Activated CD8-positive, alpha-beta T cell treated with anti-CD3 and anti-CD28 coated beads for 36 hours (primary cell): ENCODE measurements around the gene TEX264. TPM values are rescaled to one million over a fixed set of nuclear protein-coding genes. Genes with fewer than 3 reads are reported as not detected.

Experiments used
- ATAC-seq: fragments of 200-7000 bp; cut with Tn5 transposase; one replicate; pipeline ENCODE4 v1.10.0; 2021; ENCODE audit warnings: mild to moderate bottlenecking, moderate library complexity
- CTCF ChIA-PET: fragments of 350-600 bp; sonication (Branson Sonifier 250); formaldehyde crosslinking; loops from one replicate; lab custom pipeline; 2021; ENCODE audit warnings: antibody characterized with exemption; lab: Charles Lee
- POLR2A ChIA-PET: fragments of 350-600 bp; sonication (Branson Sonifier 250); formaldehyde crosslinking; loops from one replicate; lab custom pipeline; 2021; ENCODE audit warnings: antibody characterized with exemption; lab: Charles Lee
- DNase-seq: peaks from one replicate; pipeline ENCODE4 v3.0.0-alpha.2; 2020
- H3K27ac Mint-ChIP-seq: one replicate; pipeline ENCODE4 v1.8.0; 2021; ENCODE audit warnings: mild to moderate bottlenecking, mixed read lengths
- H3K27me3 Mint-ChIP-seq: one replicate; pipeline ENCODE4 v1.8.0; 2021; ENCODE audit warnings: mixed read lengths
- H3K36me3 Mint-ChIP-seq: one replicate; pipeline ENCODE4 v1.8.0; 2021; ENCODE audit warnings: low read depth, mixed read lengths
- H3K4me1 Mint-ChIP-seq: one replicate; pipeline ENCODE4 v1.8.0; 2021; ENCODE audit warnings: low read depth, mixed read lengths
- H3K4me3 Mint-ChIP-seq: one replicate; pipeline ENCODE4 v1.8.0; 2021; ENCODE audit warnings: mild to moderate bottlenecking, moderate library complexity, mixed read lengths
- H3K9me3 Mint-ChIP-seq: one replicate; pipeline ENCODE4 v1.8.0; 2021; ENCODE audit warnings: mixed read lengths
- intact Hi-C: fragments of 100-400 bp; cut with micrococcal nuclease; formaldehyde crosslinking; loops from one replicate; pipeline ENCODE4 v1.10.0; 2022
- total RNA-seq, 2 experiments: library from RNA; stranded (reverse); gene quantifications; one replicate each; pipeline ENCODE4 v1.2.3, GENCODE V29; 2021
- TF ChIP-seq, protein P1 (sequence below): fragments of 200-600 bp; IDR thresholded peaks from one replicate; pipeline ENCODE4 v1.8.0; 2022; ENCODE audit warnings: antibody characterized with exemption, mild to moderate bottlenecking

Gene TEX264
- total RNA-seq, 2 experiments from 2014 or later, result 24.9 to 26.0 TPM

DNA sequence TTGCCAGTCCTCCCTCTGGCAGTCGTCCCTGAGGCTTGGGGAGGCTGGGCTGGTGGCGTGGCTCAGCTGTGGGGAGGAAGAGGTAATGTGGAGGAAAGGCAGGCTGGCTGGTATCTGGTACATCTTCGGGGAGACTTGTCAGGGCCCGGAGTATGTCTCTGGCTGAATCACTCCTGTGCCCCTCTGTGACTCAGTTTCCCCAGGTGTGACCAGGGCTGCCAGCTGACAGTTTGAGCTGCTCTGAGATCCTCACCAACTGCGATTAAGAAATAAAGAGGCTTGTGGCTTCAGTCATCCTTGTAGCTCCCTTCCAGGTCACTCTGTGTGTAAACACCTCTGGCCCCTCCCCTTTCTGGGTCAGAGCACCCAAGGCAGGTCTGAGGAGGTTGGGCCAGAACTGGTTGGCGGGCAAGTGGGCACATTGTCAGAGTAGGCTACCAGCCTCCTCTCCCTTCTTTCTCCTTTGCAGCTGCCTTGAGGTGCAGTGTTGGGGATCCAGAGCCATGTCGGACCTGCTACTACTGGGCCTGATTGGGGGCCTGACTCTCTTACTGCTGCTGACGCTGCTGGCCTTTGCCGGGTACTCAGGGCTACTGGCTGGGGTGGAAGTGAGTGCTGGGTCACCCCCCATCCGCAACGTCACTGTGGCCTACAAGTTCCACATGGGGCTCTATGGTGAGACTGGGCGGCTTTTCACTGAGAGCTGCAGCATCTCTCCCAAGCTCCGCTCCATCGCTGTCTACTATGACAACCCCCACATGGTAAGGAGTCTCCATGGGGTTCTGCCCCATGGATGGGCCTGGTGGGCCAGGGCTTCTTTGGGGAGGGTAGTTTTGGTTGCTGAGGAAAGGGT is 3.0 kb downstream of the TEX264 start:
- DNase-seq (no peak), ATAC-seq (no peak)
- H3K4me1 Mint-ChIP-seq, result peaks cover 76% of the 10 kb centered on the region
- CTCF ChIA-PET, result interaction anchor here (1.1 to 8.9 kb wide), 5 partner anchors 8 to 239 kb away, joined by 3 to 193 read pairs (median 12); partner anchors contain the start of gene DCAF1
- H3K9me3 Mint-ChIP-seq, result no peaks in the 10 kb centered on the region
- peak overlapping the region; percentile 65 for H3K27ac Mint-ChIP-seq
- TF ChIP-seq, protein P1, sequence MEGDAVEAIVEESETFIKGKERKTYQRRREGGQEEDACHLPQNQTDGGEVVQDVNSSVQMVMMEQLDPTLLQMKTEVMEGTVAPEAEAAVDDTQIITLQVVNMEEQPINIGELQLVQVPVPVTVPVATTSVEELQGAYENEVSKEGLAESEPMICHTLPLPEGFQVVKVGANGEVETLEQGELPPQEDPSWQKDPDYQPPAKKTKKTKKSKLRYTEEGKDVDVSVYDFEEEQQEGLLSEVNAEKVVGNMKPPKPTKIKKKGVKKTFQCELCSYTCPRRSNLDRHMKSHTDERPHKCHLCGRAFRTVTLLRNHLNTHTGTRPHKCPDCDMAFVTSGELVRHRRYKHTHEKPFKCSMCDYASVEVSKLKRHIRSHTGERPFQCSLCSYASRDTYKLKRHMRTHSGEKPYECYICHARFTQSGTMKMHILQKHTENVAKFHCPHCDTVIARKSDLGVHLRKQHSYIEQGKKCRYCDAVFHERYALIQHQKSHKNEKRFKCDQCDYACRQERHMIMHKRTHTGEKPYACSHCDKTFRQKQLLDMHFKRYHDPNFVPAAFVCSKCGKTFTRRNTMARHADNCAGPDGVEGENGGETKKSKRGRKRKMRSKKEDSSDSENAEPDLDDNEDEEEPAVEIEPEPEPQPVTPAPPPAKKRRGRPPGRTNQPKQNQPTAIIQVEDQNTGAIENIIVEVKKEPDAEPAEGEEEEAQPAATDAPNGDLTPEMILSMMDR, result no peak
- intact Hi-C loops, result no loop called here
- H3K27me3 Mint-ChIP-seq, result no peaks in the 10 kb centered on the region
- H3K4me3 Mint-ChIP-seq, result no peak overlapping the region
- POLR2A ChIA-PET, result interaction anchor here (0.6 to 2.6 kb wide), 3 partner anchors 32 to 175 kb away, joined by 3 to 11 read pairs (median 3); partner anchors contain the start of gene DCAF1
- H3K36me3 Mint-ChIP-seq, result peaks cover 17% of the 10 kb centered on the region

DNA sequence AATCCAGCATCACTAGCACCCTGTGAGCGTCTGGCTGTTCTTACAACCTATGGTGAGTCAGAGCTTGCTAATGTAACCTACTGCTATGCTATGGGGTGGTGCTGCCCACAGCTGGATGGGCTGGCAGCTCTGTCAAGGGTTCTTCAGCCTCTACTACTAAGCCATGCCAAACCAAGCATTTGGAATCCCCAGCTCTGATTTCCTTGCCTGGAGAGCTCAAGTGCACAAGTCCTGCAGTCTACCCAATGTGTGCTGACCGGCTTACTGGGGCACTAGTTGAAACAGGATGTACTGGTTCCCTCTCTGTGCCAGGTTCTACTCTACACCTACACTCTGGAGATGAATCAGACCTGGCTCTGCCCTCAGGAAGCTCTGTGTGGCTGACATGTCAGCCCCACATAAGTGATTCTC is 4.2 kb downstream of the TEX264 start:
- ATAC-seq (peak; percentile 43), DNase-seq (peak; percentile 54)
- POLR2A ChIA-PET, result interaction anchor here (0.6 to 0.8 kb wide), 2 partner anchors 11 to 176 kb away, joined by 3 read pairs; partner anchors contain the start of gene DCAF1
- CTCF ChIA-PET, result interaction anchor here (1.0 to 8.9 kb wide), 5 partner anchors 10 to 175 kb away, joined by 3 to 193 read pairs (median 4); partner anchors contain the start of gene DCAF1
- Mint-ChIP-seq H3K36me3 (peaks cover 17% of the 10 kb centered on the region), H3K27me3 (no peaks in the 10 kb centered on the region), H3K27ac (peak overlapping the region; percentile 65), H3K4me1 (peaks cover 77% of the 10 kb centered on the region), H3K4me3 (no peak overlapping the region), H3K9me3 (no peaks in the 10 kb centered on the region)
- TF ChIP-seq, protein P1, result no peak
- intact Hi-C loops, result no loop called here

DNA sequence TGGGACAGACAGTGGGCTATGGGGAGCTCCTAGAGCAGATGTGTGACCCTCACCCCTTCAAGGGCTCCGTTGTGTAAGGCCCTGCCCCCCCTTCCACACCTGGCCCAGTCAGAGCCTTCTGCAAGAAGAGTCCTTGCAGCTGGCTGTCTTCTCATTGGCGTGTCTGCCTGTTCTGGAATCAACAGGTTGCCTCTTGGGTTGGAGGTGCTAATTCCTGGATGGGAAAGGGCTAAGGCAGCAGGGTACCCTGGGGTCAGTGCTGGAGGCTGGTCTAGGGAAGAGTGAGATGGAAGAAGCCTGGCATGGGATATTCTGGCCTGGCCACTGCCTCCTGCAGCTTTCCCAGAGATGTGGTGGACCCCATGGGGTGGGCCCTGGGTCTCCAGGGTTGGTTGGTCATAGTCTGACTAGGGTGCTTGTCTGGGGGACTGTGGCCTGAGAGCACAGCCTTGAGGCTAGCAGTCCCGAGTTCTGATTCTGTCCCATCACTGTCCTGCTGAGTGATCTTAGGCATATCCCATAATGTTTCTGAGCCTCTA is 5.1 kb downstream of the TEX264 start:
- H3K36me3 Mint-ChIP-seq, result peaks cover 18% of the 10 kb centered on the region
- CTCF ChIA-PET, result interaction anchor here (1.0 to 8.9 kb wide), 4 partner anchors 10 to 175 kb away, joined by 4 to 193 read pairs (median 4); partner anchors contain the start of gene DCAF1
- intact Hi-C loops, result no loop called here
- H3K27me3 Mint-ChIP-seq, result no peaks in the 10 kb centered on the region
- no peaks in the 10 kb centered on the region for H3K9me3 Mint-ChIP-seq
- POLR2A ChIA-PET, result interaction anchor here (0.6 to 0.8 kb wide), 2 partner anchors 177 to 752 kb away, joined by 3 read pairs; partner anchors contain the start of gene DCAF1
- ATAC-seq (no peak), DNase-seq (no peak)
- peak overlapping the region; percentile 65 for H3K27ac Mint-ChIP-seq
- H3K4me1 Mint-ChIP-seq, result peaks cover 81% of the 10 kb centered on the region
- H3K4me3 Mint-ChIP-seq, result no peak overlapping the region
- TF ChIP-seq, protein P1, result no peak

DNA sequence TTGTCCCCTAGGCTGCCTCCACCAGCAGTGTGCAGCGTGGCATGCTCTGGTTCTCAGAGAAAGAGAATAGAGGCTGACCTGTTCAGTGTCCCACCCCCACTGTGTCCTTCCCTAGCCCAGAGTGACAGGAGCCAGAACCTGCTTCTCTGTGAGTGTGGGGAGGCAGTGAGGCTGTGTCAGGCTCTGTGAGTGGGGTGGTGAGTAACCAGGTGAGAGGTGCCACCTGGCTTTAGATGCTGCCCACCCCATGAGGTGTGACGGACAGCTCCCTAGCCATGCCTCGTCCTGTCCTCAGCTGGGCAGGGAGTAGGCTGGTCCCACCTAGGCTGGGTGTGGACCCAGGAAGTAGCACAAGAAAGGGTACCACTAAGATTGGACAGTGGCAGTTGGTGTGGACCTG is 6.3 kb downstream of the TEX264 start:
- Mint-ChIP-seq H3K36me3 (peaks cover 22% of the 10 kb centered on the region), H3K27ac (peak overlapping the region; percentile 6), H3K4me3 (no peak overlapping the region), H3K9me3 (no peaks in the 10 kb centered on the region), H3K4me1 (peaks cover 88% of the 10 kb centered on the region), H3K27me3 (no peaks in the 10 kb centered on the region)
- intact Hi-C loops, result no loop called here
- ChIA-PET POLR2A (no interaction called here), CTCF (interaction anchor here (7.4 kb wide), 1 partner anchor 8 kb away, joined by 120 read pairs; no protein-coding TSS in a partner anchor)
- DNase-seq (no peak), ATAC-seq (no peak)
- TF ChIP-seq, protein P1, result no peak
